Hepatocyte (in vitro differentiated cells): ENCODE data around the gene USP32. TPM values are rescaled to one million over a fixed set of nuclear protein-coding genes. Genes with fewer than 3 reads are reported as not detected.
A peak's percentile ranks its signal among the peaks of the same experiment; 100 is the strongest.

Experiments
- DNase-seq: peaks from one replicate; pipeline ENCODE4 v3.0.0-alpha.2; 2016; ENCODE audit warnings: low spot score
- H2AFZ ChIP-seq: fragments of 200-600 bp; sonication (generic); 2 replicates; pipeline ENCODE4 v1.6.0; 2016; ENCODE audit warnings: antibody characterized with exemption, mild to moderate bottlenecking
- H3K27ac ChIP-seq: fragments of 200-600 bp; sonication (generic); 2 replicates; pipeline ENCODE4 v1.5.1; 2016; ENCODE audit warnings: mild to moderate bottlenecking
- H3K27me3 ChIP-seq: fragments of 200-600 bp; sonication (generic); 2 replicates; pipeline ENCODE4 v1.6.1; 2016
- H3K36me3 ChIP-seq: fragments of 200-600 bp; sonication (generic); replicated peaks from 2 replicates; pipeline ENCODE4 v1.5.1; 2016; ENCODE audit warnings: low read depth; ENCODE audit not compliant: insufficient read depth
- H3K4me1 ChIP-seq: fragments of 200-600 bp; sonication (generic); 2 replicates; pipeline ENCODE4 v1.5.1; 2016; ENCODE audit warnings: mild to moderate bottlenecking, moderate library complexity; ENCODE audit not compliant: insufficient read depth
- H3K4me2 ChIP-seq: fragments of 200-600 bp; sonication (generic); 2 replicates; pipeline ENCODE4 v1.6.0; 2016
- H3K4me3 ChIP-seq: fragments of 200-600 bp; sonication (generic); 2 replicates; pipeline ENCODE4 v1.5.1; 2016; ENCODE audit warnings: mild to moderate bottlenecking
- H3K79me2 ChIP-seq: fragments of 200-600 bp; sonication (generic); 2 replicates; pipeline ENCODE4 v1.6.0; 2017; ENCODE audit warnings: mild to moderate bottlenecking
- H3K9me2 ChIP-seq: fragments of 200-600 bp; sonication (generic); replicated peaks from 2 replicates; pipeline ENCODE4 v1.6.0; 2017; ENCODE audit warnings: mild to moderate bottlenecking; ENCODE audit not compliant: insufficient read depth
- H3K9me3 ChIP-seq: fragments of 200-600 bp; sonication (generic); 2 replicates; pipeline ENCODE4 v1.5.1; 2016; ENCODE audit warnings: low read depth, mild to moderate bottlenecking
- H4K20me1 ChIP-seq: fragments of 200-600 bp; sonication (generic); 2 replicates; pipeline ENCODE4 v1.6.0; 2016; ENCODE audit warnings: mild to moderate bottlenecking; ENCODE audit not compliant: insufficient read depth, poor library complexity, severe bottlenecking
- CTCF ChIP-seq: fragments of 200-600 bp; sonication (generic); IDR thresholded peaks from 2 replicates; pipeline ENCODE4 v1.5.1; 2016; ENCODE audit warnings: antibody characterized with exemption, mild to moderate bottlenecking; ENCODE audit not compliant: poor library complexity
- EZH2 ChIP-seq: fragments of 200-600 bp; sonication (generic); IDR thresholded peaks from 2 replicates; pipeline ENCODE4 v1.6.1; 2016; ENCODE audit warnings: antibody characterized with exemption, mild to moderate bottlenecking, borderline replicate concordance
- EZH2phosphoT487 ChIP-seq: fragments of 200-600 bp; sonication (generic); IDR thresholded peaks from one replicate; pipeline ENCODE4 v1.6.1; 2018; ENCODE audit warnings: antibody characterized with exemption, mild to moderate bottlenecking, low read depth, moderate library complexity; ENCODE audit not compliant: unreplicated experiment, severe bottlenecking
- WGBS: methylation state at CpG from one replicate; pipeline ENCODE4 v1.1.6; 2016; ENCODE audit warnings: low lambda C conversion rate; ENCODE audit errors: missing lambda C conversion rate; 5-methylcytosine and 5-hydroxymethylcytosine counted together
- polyA plus RNA-seq: library from polyadenylated mRNA; unstranded; fragments of >200 nt; fragmentation: Nextera tagmentation; extraction: Ambion mirVana; gene quantifications from 2 replicates; pipeline ENCODE4 v1.2.1, GENCODE V29; 2016
- total RNA-seq: library from RNA; depleted of rRNA; stranded (reverse); fragments of >200 nt; gene quantifications from 2 replicates; pipeline ENCODE4 v1.2.3, GENCODE V29; 2014

USP32 gene
- total and polyA plus RNA-seq, 2 experiments from 2014 or later: 15.3 to 37.0 TPM

DNA sequence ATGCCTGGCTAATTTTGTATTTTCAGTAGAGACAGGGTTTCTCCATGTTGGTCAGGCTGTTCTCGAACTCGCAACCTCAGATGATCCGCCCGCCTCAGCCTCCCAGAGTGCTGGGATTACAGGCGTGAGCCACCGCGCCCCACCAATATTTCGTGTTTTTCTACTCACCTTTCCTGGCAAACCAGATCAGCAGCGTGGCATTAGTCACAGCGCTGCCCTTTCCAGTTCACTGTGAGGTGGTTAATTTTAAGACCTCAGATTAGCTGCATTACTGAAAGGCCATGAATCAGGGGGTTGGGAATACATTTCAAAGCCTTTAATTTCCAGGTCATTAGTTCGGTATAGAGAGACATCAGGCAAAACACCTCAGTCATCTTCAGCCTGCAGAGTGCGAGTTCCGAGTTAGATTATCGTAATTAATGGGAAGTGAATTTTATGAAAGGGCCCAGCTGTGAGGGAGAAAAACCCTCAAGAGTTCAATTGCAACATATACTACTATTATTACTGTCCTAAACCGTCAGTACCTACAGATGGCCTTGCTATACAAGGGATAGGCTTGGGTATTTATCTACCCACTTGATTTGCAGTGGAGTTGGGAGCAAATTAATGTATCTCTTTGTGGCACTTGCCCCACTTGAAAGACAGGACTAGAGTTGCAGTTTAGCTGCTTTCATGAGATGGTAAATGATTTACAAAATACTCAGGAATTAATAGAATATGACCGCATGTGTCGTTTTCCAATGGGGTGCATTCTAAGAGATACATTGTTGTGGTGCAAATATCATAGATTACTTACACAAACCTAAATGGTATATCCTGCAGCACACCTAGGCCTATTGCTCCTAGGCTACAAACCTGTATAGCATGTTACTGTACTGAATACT lies 2.1 kb upstream of the USP32 start:
- Histone ChIP-seq H3K79me2 (peaks cover 22% of the 10 kb centered on the region), H3K4me1 (peaks cover 15% of the 10 kb centered on the region), H3K4me3 (no peak overlapping the region), H3K9me3 (no peaks in the 10 kb centered on the region), H3K9me2 (no peaks in the 10 kb centered on the region), H2AFZ (no peak overlapping the region), H3K27me3 (no peaks in the 10 kb centered on the region), H3K36me3 (no peaks in the 10 kb centered on the region), H3K27ac (no peak overlapping the region), H4K20me1 (peaks cover 10% of the 10 kb centered on the region), H3K4me2 (no peak overlapping the region)
- WGBS: 96% methylated on average over 17 of the region's 17 CpGs
- DNase-seq: no peak
- TF ChIP-seq CTCF (no peak), EZH2phosphoT487 (no peak)

GRCh38 chr17:60392845-60393702 lies 1.1 kb upstream of the USP32 start:
- Histone ChIP-seq H3K79me2 (peaks cover 32% of the 10 kb centered on the region), H3K27me3 (no peaks in the 10 kb centered on the region), H3K9me2 (no peaks in the 10 kb centered on the region), H3K36me3 (no peaks in the 10 kb centered on the region), H3K27ac (peak overlapping the region; percentile 94), H3K4me3 (peak overlapping the region; percentile 31), H3K4me2 (peak overlapping the region; percentile 83), H2AFZ (peak overlapping the region; percentile 57), H4K20me1 (peaks cover 20% of the 10 kb centered on the region), H3K4me1 (peaks cover 25% of the 10 kb centered on the region), H3K9me3 (no peaks in the 10 kb centered on the region)
- no peak for TF ChIP-seq EZH2
- TF ChIP-seq EZH2phosphoT487: no peak
- TF ChIP-seq CTCF: no peak
- 23% methylated on average over 17 of the region's 17 CpGs for WGBS
- DNase-seq: peak; percentile 58

DNA sequence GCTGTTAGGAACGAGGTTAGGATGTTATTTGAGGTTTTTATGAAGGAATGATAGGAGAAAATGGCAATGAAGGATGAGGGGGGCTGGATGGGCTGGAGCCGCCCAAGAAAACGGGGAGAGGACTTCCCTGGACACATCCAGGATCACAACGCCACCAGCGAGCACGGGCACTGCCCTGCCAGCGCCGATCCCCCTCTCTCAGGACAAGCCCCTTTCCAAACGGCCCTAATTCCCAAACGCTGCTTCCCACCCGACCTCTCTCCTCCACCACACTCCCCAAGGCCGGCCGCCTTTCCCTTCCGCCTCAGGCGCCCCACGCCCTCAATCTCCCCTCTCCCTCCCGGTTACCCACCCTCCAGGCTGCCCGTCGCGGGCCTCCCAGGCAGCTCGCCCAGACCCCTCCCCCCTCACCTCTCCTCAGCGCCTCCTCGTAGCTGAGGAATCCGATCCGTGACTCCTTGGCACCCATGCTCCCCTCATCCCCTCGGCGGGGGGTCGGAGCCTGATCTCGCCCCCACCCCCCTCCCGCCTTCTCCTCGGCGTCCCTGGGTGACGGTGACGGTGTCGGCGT lies 377 bp downstream of the USP32 start:
- under 1% methylated on average over 12 of the region's 36 CpGs for WGBS
- H3K9me3 ChIP-seq: no peaks in the 10 kb centered on the region
- no peaks in the 10 kb centered on the region for H3K27me3 ChIP-seq
- no peaks in the 10 kb centered on the region for H3K9me2 ChIP-seq
- peak; percentile 90 for DNase-seq
- peaks cover 29% of the 10 kb centered on the region for H3K4me1 ChIP-seq
- H3K79me2 ChIP-seq: peaks cover 47% of the 10 kb centered on the region
- peak overlapping the region; percentile 84 for H3K4me2 ChIP-seq
- H3K4me3 ChIP-seq: peak overlapping the region; percentile 58
- H3K27ac ChIP-seq: peak overlapping the region; percentile 94
- H4K20me1 ChIP-seq: peaks cover 35% of the 10 kb centered on the region
- TF ChIP-seq CTCF (no peak), EZH2phosphoT487 (no peak), EZH2 (no peak)
- H3K36me3 ChIP-seq: no peaks in the 10 kb centered on the region
- H2AFZ ChIP-seq: peak overlapping the region; percentile 62
